IPS-11a (cell line): ENCODE results near the gene RPS6KA2.

Source experiments
- H3K4me3 ChIP-seq: one replicate; pipeline ENCODE4 v1.5.1; 2013; ENCODE audit warnings: low read depth, low read length, control low read depth

The RPS6KA2 gene

GRCh38 chr6:166656230-166657151 lies 29.4 kb upstream of the RPS6KA2 start:
- H3K4me3 ChIP-seq = peak overlapping the region; percentile 13

GRCh38 chr6:166655713-166656229 lies 28.7 kb upstream of the RPS6KA2 start:
- H3K4me3 ChIP-seq = peak overlapping the region; percentile 13

- H3K4me3 ChIP-seq = no peak overlapping the region
These were observed 28.2 kb upstream of the RPS6KA2 start for GRCh38 chr6:166655251-166655650.

GRCh38 chr6:166654573-166654972 lies 27.5 kb upstream of the RPS6KA2 start:
- no peak overlapping the region for H3K4me3 ChIP-seq

- H3K4me3 ChIP-seq = no peak overlapping the region
These were observed 26.5 kb upstream of the RPS6KA2 start for GRCh38 chr6:166653639-166653941.

GRCh38 chr6:166650824-166651807 lies 24.1 kb upstream of the RPS6KA2 start:
- H3K4me3 ChIP-seq = no peak overlapping the region

GRCh38 chr6:166650047-166650446 lies 23.0 kb upstream of the RPS6KA2 start:
- H3K4me3 ChIP-seq = no peak overlapping the region

GRCh38 chr6:166648846-166649245 lies 21.8 kb upstream of the RPS6KA2 start:
- no peak overlapping the region for H3K4me3 ChIP-seq

GRCh38 chr6:166647896-166648295 lies 20.8 kb upstream of the RPS6KA2 start:
- no peak overlapping the region for H3K4me3 ChIP-seq

- H3K4me3 ChIP-seq = no peak overlapping the region
These were observed 19.7 kb upstream of the RPS6KA2 start for GRCh38 chr6:166646716-166647115.

GRCh38 chr6:166645896-166646295 lies 18.8 kb upstream of the RPS6KA2 start:
- no peak overlapping the region for H3K4me3 ChIP-seq

- H3K4me3 ChIP-seq = no peak overlapping the region
These were observed 17.6 kb upstream of the RPS6KA2 start for GRCh38 chr6:166644681-166645080.

- H3K4me3 ChIP-seq = no peak overlapping the region
These were observed 17.0 kb upstream of the RPS6KA2 start for GRCh38 chr6:166643891-166644590.

- no peak overlapping the region for H3K4me3 ChIP-seq
These were observed 15.6 kb upstream of the RPS6KA2 start for GRCh38 chr6:166642646-166643045.

- H3K4me3 ChIP-seq = no peak overlapping the region
These were observed 13.4 kb upstream of the RPS6KA2 start for GRCh38 chr6:166640342-166641043.

- H3K4me3 ChIP-seq = no peak overlapping the region
These were observed 12.9 kb upstream of the RPS6KA2 start for GRCh38 chr6:166639921-166640320.

- no peak overlapping the region for H3K4me3 ChIP-seq
These were observed 11.5 kb upstream of the RPS6KA2 start for GRCh38 chr6:166638573-166638964.

- no peak overlapping the region for H3K4me3 ChIP-seq
These were observed 10.9 kb upstream of the RPS6KA2 start for GRCh38 chr6:166637812-166638572.

GRCh38 chr6:166636934-166637333 lies 9.9 kb upstream of the RPS6KA2 start:
- no peak overlapping the region for H3K4me3 ChIP-seq
